Stimulated activated naive B cell treated with anti-CD40 and anti-IgM and Interleukin-4, amounts not matched to agents 10 μg/mL and 1 μg/mL and 100 μg/mL, for 72 hours (primary cell): ENCODE measurements around the gene TCF12.
"Not testable (repeated sequence)": the region's sequence is repeated elsewhere in the genome, so short reads cannot be mapped to it uniquely, and the experiment has no call there.

ENCODE experiments used
- ATAC-seq, 2 donors: fragments of 150-1000 bp; cut with Tn5 transposase; replicated peaks; 2 replicates each; pipeline ENCODE4 v1.10.0; 2021; ENCODE audit warnings: moderate library complexity in 1 of 2
- DNase-seq: peaks from one replicate; pipeline ENCODE4 v3.0.0; 2021
- H3K27ac Mint-ChIP-seq: one replicate; pipeline ENCODE4 v1.8.0; 2022; ENCODE audit warnings: mild to moderate bottlenecking, mixed read lengths
- H3K27me3 Mint-ChIP-seq, 2 donors: one replicate each; pipeline ENCODE4 v1.8.0; 2022; ENCODE audit warnings: mixed read lengths in 2 of 2
- H3K36me3 Mint-ChIP-seq, 2 donors: one replicate each; pipeline ENCODE4 v1.8.0; 2022; ENCODE audit warnings: mixed read lengths in 2 of 2, mild to moderate bottlenecking in 1 of 2
- H3K4me1 Mint-ChIP-seq, 2 donors: one replicate each; pipeline ENCODE4 v1.8.0; 2022; ENCODE audit warnings: mixed read lengths in 2 of 2, mild to moderate bottlenecking in 1 of 2
- H3K4me3 Mint-ChIP-seq, 2 donors: one replicate each; pipeline ENCODE4 v1.8.0; 2022; ENCODE audit warnings: mild to moderate bottlenecking in 2 of 2, mixed read lengths in 2 of 2, moderate library complexity in 1 of 2
- H3K9me3 Mint-ChIP-seq, 2 donors: one replicate each; pipeline ENCODE4 v1.8.0; 2022; ENCODE audit warnings: mixed read lengths in 2 of 2, mild to moderate bottlenecking in 1 of 2

The TCF12 gene

DNA sequence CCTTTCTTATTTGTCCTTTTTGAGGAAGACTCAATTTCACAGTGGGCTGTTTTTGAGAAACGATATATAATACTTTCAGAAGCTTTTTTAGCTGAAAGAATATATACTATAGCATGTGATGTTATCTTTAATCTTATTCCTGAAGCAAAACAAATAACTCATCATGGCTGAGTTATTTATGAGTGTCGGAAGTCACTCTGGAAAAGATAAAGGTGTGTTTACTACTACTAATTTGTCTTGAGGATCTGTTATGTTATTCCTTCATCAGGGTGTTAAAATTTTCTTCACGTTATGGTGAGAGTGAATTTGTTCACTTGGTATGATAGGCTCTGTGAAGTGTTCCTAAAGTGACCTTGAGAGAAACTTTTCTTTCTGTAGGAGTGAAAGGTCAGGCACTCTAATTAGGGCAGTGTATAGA is 4.7 kb downstream of the TCF12 start:
- Mint-ChIP-seq H3K4me3 (no peak overlapping the region), H3K4me1 (peaks cover 32 to 54% of the 10 kb centered on the region in 2 donors), H3K36me3 (peaks cover 29 to 41% of the 10 kb centered on the region in 2 donors), H3K9me3 (no peaks in the 10 kb centered on the region), H3K27me3 (no peaks in the 10 kb centered on the region), H3K27ac (no peak overlapping the region)
- ATAC-seq (no peak), DNase-seq (no peak)

DNA sequence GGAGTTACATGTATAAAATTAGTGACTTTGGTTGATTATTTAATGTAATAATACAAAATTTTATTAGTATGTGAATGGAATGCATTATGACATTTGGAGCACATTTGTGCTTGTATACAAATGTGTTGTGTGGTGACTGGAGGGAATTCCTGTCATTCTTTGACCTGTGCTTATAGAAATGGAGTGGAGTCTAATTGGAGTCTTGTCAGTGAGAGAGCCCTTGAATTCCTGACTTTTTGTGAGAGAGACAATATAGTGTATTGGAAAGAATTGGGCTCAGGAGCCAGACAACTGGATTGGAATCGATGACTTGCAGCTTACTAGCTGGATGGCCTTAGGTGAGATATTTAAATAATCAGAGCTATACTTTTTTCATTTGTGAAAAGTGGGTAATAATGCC is 9.4 kb downstream of the TCF12 start:
- no peak overlapping the region for H3K27ac Mint-ChIP-seq
- peaks cover 35 to 64% of the 10 kb centered on the region in 2 donors for H3K4me1 Mint-ChIP-seq
- peaks cover 34 to 49% of the 10 kb centered on the region in 2 donors for H3K36me3 Mint-ChIP-seq
- H3K9me3 Mint-ChIP-seq: no peaks in the 10 kb centered on the region
- no peak overlapping the region for H3K4me3 Mint-ChIP-seq
- no peaks in the 10 kb centered on the region for H3K27me3 Mint-ChIP-seq
- ATAC-seq (no peak), DNase-seq (no peak)

DNA sequence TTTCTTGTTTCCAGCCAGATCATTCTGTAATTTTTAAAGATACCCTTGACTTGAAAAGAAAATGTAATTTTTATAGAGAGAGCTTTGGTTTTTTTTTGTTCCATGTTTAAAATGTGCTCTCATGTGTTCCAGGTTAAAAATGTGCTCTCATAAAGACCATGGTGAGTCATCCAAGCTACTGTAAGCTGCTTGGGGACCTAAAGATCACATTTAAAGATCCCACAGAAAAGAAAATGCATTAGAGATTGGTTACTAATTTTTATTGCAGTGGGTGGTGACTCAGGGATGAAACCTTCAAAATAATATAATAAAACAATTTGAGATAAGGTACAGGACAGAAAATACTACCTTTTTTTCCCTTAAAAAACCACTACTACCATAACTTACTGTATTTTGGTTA is 11.0 kb downstream of the TCF12 start:
- DNase-seq (no peak), ATAC-seq (peak; percentile 39 to 59)
- no peak overlapping the region for H3K4me3 Mint-ChIP-seq
- H3K27ac Mint-ChIP-seq: no peak overlapping the region
- H3K27me3 Mint-ChIP-seq: no peaks in the 10 kb centered on the region
- peaks cover 32 to 48% of the 10 kb centered on the region in 2 donors for H3K36me3 Mint-ChIP-seq
- H3K9me3 Mint-ChIP-seq: no peaks in the 10 kb centered on the region
- peaks cover 30 to 58% of the 10 kb centered on the region in 2 donors for H3K4me1 Mint-ChIP-seq

DNA sequence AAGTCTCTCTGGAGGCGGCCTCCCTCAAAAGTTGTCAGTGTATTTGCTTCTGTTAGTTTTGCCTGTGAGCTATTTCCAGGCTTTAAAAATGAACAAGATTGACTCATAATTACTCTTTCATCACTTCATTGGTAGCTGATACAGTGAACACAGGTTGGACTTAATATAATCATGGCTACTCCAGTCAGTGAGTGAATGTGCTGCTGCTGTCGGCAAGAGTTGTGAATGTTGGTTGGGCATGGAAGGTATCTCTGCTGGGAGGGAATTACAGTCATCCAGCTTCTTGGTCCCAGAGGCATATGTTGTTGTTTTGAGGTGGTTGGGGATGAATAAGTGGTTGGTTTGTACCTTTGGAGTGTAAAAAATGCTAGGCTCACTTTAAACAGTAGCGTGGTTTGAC is 11.5 kb downstream of the TCF12 start:
- H3K36me3 Mint-ChIP-seq: peaks cover 34 to 50% of the 10 kb centered on the region in 2 donors
- H3K4me3 Mint-ChIP-seq: no peak overlapping the region
- no peaks in the 10 kb centered on the region for H3K9me3 Mint-ChIP-seq
- ATAC-seq (no peak), DNase-seq (no peak)
- peaks cover 34 to 59% of the 10 kb centered on the region in 2 donors for H3K4me1 Mint-ChIP-seq
- no peaks in the 10 kb centered on the region for H3K27me3 Mint-ChIP-seq
- H3K27ac Mint-ChIP-seq: no peak overlapping the region

DNA sequence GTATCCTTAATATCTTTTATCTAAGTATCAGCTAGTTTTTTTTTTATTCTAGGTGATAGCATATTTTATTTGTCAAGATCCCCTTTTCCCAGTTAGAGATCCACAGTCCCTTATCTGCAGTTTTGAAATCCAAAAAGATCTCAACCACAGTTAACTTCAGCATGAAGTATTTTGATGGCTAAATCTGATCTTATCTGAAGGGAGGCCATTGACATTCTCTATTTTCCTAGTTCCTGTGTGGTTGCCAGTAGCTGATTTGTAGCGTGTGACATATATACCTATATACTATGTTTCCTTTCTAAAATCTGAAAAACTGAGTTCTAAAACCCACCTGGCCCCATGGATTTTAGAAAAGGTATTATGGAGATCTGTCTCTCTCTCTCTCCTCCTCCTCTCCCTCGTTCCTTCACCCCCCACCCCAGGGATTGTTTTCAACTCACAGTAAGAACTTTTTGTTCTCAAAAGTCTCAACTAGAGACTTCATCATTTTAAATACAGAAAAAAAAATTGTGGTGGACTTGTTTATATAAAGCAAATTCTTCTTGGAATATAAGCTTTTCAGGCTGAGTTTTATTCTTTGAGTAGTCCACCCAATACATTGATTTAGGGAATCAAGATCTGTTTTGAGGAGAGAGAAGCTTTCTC is 12.3 kb downstream of the TCF12 start:
- Mint-ChIP-seq H3K27ac (no peak overlapping the region), H3K4me1 (peaks cover 32 to 54% of the 10 kb centered on the region in 2 donors), H3K4me3 (no peak overlapping the region), H3K9me3 (peaks cover 0 to 1% of the 10 kb centered on the region in 2 donors), H3K27me3 (no peaks in the 10 kb centered on the region), H3K36me3 (peaks cover 37 to 53% of the 10 kb centered on the region in 2 donors)
- DNase-seq (no peak), ATAC-seq (no peak)

DNA sequence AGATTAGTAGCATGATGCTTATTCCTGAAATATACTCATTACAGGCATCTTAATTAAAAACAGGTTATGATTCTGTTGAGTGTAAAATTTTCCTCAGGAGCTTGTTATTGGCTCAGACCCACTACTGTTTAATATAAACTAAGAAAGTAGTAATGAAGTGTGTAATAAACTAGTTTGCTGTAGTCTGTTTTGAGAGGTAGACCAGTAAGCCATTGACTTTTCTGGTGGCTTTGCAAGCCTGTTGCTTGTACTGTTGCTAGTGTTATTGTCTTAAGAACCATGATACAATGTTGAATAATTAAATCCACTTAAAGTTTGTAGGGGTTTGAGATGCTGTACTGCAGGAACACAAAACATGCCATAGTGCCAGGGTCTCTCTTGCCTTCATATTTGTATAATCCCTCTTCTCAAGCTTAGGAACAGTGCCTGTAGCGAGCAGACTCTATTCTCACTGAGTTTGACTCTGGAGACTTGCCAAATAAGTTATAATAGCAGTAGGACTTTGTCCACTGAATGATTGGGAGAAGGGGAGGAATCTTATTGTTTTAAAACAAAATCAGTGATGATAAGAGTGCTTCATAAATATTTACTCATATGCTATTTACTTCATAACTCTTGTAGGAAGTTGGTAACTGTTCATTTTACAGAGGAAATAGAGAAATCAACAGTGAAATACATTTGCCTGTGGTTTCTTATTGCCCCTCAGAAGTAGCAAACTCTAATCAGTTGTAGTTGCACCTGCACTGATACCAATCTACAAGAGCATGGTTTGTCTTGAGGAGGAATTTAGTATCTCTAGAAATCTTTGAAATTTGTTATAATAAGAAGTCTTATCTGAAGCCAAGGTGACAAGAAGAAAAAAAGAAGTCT is 13.4 kb downstream of the TCF12 start:
- Mint-ChIP-seq H3K9me3 (peaks cover 5 to 10% of the 10 kb centered on the region in 2 donors), H3K36me3 (peaks cover 40 to 54% of the 10 kb centered on the region in 2 donors), H3K4me1 (peaks cover 30 to 54% of the 10 kb centered on the region in 2 donors), H3K27me3 (no peaks in the 10 kb centered on the region), H3K4me3 (no peak overlapping the region), H3K27ac (no peak overlapping the region)
- DNase-seq (no peak), ATAC-seq (no peak)

DNA sequence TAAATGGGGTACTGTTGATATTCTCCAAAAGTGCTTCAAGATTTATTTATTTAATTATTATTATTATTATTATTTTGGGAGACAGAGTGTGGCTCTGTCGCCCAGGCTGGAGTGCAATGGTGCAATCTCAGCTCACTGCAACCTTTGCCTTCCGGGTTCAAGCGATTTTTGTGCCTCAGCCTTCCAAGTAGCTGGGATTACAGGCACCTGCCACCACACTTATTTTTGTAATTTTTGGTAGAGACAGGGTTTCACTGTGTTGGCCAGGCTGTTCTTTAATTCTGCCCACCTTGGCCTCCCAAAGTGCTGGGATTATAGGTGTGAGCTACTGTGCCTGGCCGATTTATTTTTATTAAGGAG is 14.0 kb downstream of the TCF12 start:
- peaks cover 29 to 55% of the 10 kb centered on the region in 2 donors for H3K4me1 Mint-ChIP-seq
- H3K27ac Mint-ChIP-seq, DNase-seq, H3K4me3 Mint-ChIP-seq, H3K27me3 Mint-ChIP-seq, ATAC-seq: not testable (repeated sequence)
- peaks cover 42 to 57% of the 10 kb centered on the region in 2 donors for H3K36me3 Mint-ChIP-seq
- peaks cover 5 to 10% of the 10 kb centered on the region in 2 donors for H3K9me3 Mint-ChIP-seq

DNA sequence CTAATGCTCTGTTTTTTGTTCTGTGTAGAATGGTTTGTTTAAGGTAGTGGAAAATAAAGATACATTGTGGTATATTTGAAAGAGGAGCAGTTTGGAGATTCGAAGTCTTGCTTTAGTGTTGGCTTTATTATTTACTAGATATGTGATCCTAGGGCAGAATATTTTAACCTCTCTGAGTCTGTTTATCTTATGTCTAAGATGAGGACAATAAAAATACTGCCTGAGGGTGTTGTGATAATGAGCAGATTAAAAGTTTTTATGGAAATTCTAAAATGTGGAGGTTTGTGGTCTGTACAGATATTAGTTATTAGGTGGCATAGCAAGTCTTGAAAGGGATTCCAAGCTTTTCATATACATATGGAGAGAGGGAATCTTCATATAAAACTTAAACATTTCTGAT is 15.0 kb downstream of the TCF12 start:
- peaks cover 32 to 53% of the 10 kb centered on the region in 2 donors for H3K4me1 Mint-ChIP-seq
- no peak for ATAC-seq
- H3K27me3 Mint-ChIP-seq: no peaks in the 10 kb centered on the region
- H3K36me3 Mint-ChIP-seq: peaks cover 42 to 56% of the 10 kb centered on the region in 2 donors
- peaks cover 5 to 10% of the 10 kb centered on the region in 2 donors for H3K9me3 Mint-ChIP-seq
- no peak overlapping the region for H3K4me3 Mint-ChIP-seq
- no peak for DNase-seq
- no peak overlapping the region for H3K27ac Mint-ChIP-seq

DNA sequence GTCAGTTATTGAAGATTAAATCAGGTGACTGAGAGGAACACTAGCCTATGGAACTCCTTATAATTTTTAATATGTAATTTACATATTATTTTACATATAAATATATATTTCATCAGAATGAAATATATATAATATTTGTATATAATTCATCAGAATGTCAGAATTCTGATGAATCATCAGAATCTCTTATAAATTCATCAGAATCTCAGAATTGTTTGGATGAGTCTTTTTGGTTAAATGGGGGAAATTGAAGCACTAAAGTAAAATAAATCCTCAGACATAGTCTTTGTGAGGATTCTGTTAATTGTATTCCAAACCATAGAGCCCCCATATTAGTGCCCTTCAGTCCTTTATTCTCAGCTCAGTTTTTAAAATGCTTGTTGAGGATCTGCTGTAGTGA is 15.4 kb downstream of the TCF12 start:
- Mint-ChIP-seq H3K9me3 (peaks cover 5 to 10% of the 10 kb centered on the region in 2 donors), H3K36me3 (peaks cover 44 to 59% of the 10 kb centered on the region in 2 donors), H3K27me3 (no peaks in the 10 kb centered on the region), H3K4me3 (no peak overlapping the region), H3K4me1 (peaks cover 34 to 56% of the 10 kb centered on the region in 2 donors), H3K27ac (no peak overlapping the region)
- ATAC-seq (no peak), DNase-seq (no peak)

DNA sequence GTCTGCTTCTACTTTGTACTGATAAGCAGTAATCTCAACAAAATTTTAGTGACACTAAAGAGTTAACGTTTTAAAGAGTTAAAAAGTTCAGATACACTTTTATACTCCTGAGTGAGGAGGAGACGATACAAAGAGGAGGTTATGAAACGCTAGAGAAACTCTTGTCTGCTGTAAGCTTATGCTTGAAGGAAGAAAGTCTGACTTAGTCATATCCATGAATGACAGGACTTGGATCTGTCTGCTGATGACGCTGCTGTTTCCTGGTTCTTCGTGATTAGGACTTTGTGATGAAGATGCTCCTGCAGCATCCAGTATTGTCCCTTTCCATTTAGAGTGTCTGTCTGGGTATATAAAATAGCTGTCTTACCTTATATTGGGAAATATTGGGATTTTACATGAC is 15.8 kb downstream of the TCF12 start:
- H3K27me3 Mint-ChIP-seq: no peaks in the 10 kb centered on the region
- peaks cover 34 to 60% of the 10 kb centered on the region in 2 donors for H3K4me1 Mint-ChIP-seq
- peaks cover 45 to 62% of the 10 kb centered on the region in 2 donors for H3K36me3 Mint-ChIP-seq
- no peak overlapping the region for H3K4me3 Mint-ChIP-seq
- H3K9me3 Mint-ChIP-seq: peaks cover 5 to 10% of the 10 kb centered on the region in 2 donors
- ATAC-seq (no peak), DNase-seq (no peak)
- no peak overlapping the region for H3K27ac Mint-ChIP-seq

DNA sequence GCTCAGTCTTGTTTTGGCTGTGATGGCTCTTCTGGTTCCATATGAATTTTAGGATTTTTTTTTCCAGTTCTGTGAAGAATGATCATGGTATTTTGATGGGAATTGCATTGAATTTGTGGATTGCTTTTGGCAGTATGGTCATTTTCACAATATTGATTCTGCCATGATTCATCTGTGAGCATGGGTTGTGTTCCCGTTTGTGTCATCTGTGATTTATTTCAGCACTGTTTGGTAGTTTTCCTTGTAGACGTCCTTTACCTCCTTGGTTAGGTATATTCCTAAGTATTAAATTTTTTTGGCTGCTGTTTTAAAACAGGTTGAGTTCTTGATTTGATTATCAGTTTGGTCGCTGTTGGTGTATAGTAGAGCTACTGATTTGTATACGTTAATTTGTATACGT is 18.5 kb downstream of the TCF12 start:
- no peak overlapping the region for H3K27ac Mint-ChIP-seq
- H3K27me3 Mint-ChIP-seq: no peaks in the 10 kb centered on the region
- peaks cover 5 to 10% of the 10 kb centered on the region in 2 donors for H3K9me3 Mint-ChIP-seq
- DNase-seq (no peak), ATAC-seq (no peak)
- peaks cover 37 to 57% of the 10 kb centered on the region in 2 donors for H3K36me3 Mint-ChIP-seq
- no peak overlapping the region for H3K4me3 Mint-ChIP-seq
- H3K4me1 Mint-ChIP-seq: peaks cover 33 to 62% of the 10 kb centered on the region in 2 donors

DNA sequence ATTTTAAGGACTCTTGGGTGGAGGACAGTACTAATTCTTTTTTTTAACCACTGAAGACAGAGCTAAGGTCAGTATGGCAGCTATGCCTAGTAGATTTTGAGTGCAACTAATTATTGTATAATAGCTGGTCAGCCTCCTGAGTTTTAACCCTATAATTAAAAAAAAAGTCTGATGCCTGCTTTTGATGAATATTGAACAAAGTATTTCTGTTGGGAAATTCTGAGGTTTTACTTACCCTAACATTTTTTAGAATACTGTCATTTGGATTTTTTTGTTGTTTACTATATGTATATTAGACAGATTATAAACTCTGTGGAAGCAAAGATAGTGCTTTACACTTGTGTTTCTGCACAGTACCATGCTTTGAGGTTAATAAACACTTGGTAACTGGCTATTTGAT is 20.8 kb downstream of the TCF12 start:
- Mint-ChIP-seq H3K27me3 (no peaks in the 10 kb centered on the region), H3K36me3 (peaks cover 33 to 49% of the 10 kb centered on the region in 2 donors), H3K4me1 (peaks cover 29 to 54% of the 10 kb centered on the region in 2 donors), H3K27ac (no peak overlapping the region), H3K4me3 (no peak overlapping the region), H3K9me3 (peaks cover 5 to 10% of the 10 kb centered on the region in 2 donors)
- DNase-seq: no peak
- ATAC-seq: no peak

DNA sequence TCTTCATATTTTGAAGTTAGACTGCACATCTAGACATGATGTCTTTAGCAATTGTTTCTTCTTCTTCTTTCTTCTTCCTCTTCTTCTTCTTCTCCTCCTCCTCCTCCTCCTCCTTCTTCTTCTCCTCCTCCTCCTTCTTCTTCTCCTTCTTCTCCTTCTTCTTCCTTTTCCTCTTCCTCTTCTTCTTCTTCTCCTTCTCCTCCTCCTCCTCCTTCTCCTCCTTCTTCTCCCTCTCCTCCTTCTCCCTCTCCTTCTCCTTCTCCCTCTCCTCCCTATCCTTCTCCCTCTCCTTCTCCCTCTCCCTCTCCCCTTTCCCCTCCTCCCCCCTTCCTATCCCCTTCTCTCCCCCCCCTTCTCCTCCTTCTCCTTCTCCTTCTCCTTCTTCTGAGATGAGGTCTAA is 21.9 kb downstream of the TCF12 start:
- H3K4me1 Mint-ChIP-seq: peaks cover 24 to 50% of the 10 kb centered on the region in 2 donors
- H3K27me3 Mint-ChIP-seq: no peaks in the 10 kb centered on the region
- H3K36me3 Mint-ChIP-seq: peaks cover 27 to 43% of the 10 kb centered on the region in 2 donors
- ATAC-seq (no peak), DNase-seq (no peak)
- no peak overlapping the region for H3K4me3 Mint-ChIP-seq
- H3K9me3 Mint-ChIP-seq: peaks cover 5 to 11% of the 10 kb centered on the region in 2 donors
- H3K27ac Mint-ChIP-seq: no peak overlapping the region

DNA sequence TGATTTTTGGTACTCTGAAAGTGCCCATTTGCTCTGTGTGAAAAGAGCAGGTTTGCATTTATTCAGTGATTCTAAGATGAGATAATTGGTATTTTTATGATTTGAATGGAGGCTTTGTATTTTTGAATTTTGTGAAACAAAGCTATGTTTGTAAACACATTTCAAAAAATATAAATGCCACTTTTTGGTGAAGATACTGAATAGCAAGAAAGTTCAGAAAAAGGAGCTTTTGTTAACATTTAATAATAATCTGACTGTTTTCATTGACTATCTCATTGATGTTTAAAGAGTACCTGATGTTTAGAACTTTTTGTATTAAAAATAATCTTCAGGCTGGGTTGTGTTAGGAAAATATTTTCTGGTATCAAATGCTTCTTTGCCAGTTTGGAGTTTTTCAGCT is 23.7 kb downstream of the TCF12 start:
- H3K4me3 Mint-ChIP-seq: no peak overlapping the region

DNA sequence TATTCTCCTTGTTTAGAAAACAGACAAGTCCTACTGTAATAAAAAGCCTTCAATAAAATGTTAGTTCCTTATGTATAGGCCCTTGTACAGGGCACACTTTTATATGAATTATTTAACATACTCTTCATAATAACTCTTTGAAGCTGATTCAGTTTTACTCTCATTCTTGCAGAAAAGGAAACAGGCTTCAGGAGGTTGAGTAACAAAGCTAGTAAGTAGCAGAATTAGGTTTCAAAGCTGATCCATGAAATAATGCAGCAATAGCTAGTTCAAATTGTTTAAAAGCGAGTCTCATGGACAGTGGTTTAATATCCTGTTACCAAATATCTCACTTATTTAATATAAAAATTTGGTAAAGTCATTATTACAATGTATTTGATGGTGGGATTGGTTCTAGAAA is 25.0 kb downstream of the TCF12 start:
- Mint-ChIP-seq H3K9me3 (peaks cover 7 to 8% of the 10 kb centered on the region in 2 donors), H3K4me3 (no peak overlapping the region), H3K36me3 (peaks cover 21 to 35% of the 10 kb centered on the region in 2 donors), H3K27ac (no peak overlapping the region), H3K27me3 (no peaks in the 10 kb centered on the region), H3K4me1 (peaks cover 19 to 39% of the 10 kb centered on the region in 2 donors)
- DNase-seq (no peak), ATAC-seq (no peak)

More for the DNA sequence above, 23.7 kb downstream of the TCF12 start:
- Mint-ChIP-seq H3K4me1 (peaks cover 21 to 39% of the 10 kb centered on the region in 2 donors), H3K9me3 (peaks cover 7 to 8% of the 10 kb centered on the region in 2 donors), H3K27me3 (no peaks in the 10 kb centered on the region), H3K36me3 (peaks cover 24 to 39% of the 10 kb centered on the region in 2 donors), H3K27ac (no peak overlapping the region)
- DNase-seq (no peak), ATAC-seq (no peak)
